ENCODE measurements around the gene ZNF775.

ZNF775 gene
- total RNA-seq, result 2.4 to 5.5 reads per million in 2 experiments

DNA sequence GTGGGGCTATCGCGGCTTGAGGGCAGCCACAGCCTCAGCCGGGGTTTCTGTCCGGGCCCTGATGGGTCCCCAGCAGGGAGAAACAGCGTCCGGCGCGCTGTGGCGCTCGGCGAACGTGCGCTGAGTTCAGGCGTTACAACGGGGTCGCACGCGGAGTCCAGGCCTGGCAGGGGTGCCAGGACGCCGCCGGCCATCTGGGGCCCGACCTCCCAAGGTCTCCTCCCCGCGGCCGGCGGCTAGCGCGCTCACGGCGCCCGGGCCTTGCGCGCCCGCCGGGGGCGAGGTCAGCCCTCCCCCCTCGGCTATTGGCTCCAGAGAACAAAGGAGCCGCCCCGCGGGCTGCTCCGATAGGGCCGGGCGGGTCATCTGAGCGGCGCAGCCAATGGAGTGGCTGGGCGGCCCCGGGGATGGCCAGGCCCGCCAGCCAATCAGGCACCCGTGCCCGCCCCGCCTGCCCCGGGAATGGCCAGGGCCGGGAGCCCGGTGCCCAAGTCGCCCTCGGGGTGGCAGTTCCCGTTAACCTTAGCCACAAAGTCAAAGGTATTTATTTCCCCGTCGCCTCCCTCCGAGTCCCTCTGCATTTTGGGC, at the start of gene ZNF775:
Gene ZNF775, plus strand, starts transcription at position 478 of the 588 bp plus-strand sequence. CDS start 9,141 bp downstream, outside the sequence.
- peak; percentile 89 for DNase-seq (ENCODE audit: low read depth)

DNA sequence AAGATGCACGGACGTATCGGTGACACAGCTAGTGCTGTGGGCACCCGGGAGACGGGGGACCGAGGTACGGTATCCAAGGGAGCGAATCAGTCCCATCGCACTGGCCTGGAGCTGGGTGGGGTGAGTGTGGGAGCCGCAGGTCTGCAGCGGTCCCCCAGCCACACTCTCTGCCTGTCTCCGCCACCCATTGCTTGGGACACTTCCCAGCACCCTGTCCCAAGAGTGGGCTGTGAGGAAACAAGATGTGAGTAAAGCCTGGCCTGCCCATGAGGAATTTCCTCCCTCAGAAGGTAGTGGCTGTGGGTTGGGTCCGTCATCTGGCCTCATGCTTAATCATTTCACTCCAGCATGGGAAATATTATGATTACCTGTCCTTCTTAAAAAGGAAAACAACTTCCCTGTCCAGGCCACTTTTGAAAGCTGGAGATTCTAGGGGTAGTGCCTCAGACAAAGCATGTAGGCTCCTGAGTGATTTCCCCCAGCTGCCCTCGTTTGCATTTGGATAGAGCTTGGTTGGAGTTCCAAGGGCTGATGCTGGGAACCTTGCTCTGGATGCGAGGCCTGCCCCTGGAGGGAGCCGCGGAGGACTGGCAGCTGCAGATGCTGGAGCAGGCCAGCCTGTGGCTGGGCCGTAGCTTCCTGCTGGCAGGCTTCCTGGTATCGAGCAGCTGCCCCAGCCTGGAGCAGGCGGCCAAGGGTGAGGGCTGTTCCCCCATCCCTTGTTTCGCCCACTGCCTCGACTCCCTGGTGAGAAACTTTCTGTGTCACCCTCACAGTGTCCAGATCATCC, 49.6 kb upstream of the ZNF775 start:
- DNase-seq (ENCODE audit: low read depth), result no peak

DNA sequence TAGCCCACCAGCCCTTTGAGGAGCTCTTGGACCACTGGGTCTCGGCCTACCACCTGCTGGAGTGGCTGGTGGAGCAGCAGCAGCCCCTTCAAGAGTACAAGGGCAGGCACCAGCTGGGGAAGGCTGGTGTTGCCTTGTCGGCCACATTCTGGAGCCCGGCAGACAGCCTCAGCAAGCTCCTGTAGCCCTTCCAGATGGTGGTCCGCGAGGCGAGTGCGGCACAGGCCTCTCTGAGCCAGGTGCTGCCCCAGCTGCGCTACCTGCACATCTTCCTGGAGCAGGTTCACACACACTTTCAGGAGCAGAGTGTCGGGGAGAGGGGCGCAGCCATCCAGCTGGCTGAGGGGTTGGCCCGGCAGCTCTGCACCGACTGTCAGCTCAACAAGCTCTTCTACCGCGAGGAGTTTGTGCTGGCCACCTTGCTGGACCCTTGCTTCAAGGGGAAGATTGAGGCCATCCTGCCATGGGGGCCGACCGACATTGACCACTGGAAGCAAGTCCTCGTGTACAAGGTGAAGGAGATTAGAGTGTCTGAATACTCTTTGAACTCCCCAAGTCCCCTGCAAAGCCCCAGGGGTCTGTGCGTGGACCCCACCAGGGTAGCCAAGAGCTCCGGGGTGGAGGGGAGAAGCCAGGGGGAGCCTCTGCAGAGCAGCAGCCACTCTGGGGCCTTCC, 48.8 kb upstream of the ZNF775 start:
- no peak for DNase-seq (ENCODE audit: low read depth)

DNA sequence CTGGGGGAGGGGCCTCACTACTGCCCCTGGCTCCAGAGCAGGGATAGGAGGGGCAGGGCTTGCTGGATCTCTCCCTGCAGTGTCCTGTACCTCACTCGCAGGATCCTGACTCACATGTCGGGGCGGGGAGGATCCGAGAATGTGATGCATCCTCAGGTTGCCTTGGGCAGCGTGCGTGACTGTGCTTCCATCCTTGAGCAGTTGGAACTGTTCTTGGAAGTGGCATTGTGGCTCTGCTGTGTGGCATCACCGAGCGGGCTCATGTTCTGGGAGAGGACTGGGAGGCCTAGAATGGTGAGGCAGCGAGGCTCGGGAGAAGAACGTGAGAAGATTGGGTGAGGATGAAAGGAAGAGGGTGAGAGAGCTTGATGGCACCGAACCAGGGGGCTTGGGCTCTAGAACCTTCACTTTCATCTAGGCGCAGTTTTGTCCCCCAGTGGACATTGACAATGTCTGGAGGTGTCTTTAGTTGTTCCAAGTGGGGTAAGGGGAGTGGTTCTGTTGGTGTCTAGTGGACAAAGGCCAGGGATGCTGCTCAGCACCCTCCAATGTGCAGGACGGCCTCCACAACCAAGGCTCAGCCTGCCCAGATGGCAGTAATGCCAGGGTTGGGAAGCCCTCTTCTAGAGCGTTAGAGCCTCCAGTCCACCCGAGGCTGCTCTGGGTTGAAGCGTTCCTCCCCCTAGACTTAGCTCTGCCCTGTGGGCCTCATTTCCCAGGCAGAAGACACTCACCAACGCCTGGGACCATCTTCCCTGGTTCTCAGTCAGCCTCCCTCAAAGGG, 46.1 kb upstream of the ZNF775 start:
- DNase-seq (ENCODE audit: low read depth), result no peak

DNA sequence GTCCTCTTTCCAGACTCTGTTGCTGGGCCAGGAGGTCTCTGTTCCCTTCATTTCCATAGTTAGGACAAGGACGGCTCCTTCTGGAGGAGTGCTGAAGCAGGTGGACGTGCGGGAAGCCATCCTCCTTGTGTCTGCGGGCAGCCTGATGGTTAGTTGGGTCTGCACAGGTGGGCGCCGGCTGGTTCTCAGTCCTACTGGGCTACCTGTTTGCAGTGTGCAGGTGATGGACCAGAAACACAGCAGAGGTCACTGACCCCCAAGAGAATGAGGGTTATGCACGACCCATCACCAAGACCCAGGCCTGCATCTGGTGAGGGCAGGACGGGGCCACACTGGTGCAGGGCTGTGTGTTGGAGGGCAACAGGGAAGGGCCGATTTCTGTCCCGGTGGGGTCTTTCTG, 45.5 kb upstream of the ZNF775 start:
- no peak for DNase-seq (ENCODE audit: low read depth)

DNA sequence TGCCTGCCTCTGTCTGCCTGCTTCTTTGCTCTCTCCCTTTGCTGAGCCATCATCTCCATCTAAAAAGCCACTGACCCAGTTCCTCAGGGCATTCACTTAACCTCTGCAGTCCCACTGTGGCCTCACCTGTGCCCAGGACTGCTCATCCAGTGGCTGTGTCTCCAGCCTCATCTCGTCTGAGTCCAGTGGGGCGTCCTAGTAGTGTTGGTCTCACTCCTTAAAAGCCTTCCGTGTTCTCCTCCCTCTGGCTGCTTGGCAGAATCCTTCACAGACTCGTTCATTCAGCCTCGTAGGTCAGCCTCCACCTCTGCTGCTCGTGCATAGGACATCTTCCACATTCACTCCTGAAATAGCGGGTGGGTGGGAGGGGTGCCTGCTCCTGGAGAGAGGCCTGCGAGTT, 45.0 kb upstream of the ZNF775 start:
- no peak for DNase-seq (ENCODE audit: low read depth)

DNA sequence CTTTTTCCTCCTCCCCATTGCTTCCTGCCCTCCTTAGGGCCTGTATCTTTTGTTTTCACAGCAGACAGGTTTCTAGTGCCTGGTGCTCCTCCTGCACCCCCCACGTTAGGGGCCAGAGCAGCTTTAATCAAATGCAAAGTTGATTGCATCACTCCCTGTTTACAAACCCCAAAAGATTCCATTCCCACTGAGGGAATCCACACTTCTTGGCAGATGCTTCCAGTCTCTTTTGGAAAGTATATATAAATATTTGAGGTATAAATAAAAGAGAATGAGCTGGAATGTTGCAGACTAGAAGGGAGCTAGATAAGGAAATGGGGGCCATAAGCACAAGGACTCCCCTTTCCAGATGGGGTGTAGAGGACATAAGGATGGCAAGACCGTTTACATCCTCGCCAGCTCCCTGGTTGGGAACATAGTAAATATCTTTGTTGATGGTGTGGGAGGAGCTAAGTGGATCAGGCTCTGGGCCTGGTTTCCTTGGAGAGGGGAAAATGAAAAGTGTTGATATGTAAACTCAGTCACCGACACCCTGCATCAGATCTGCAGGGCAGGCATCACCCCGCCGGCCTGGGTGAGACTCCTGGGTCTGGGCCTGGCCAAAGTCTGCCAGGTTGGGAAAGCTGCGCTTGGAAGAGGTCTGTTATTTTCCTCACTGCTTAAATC, 43.9 kb upstream of the ZNF775 start:
- DNase-seq (ENCODE audit: low read depth), result no peak

DNA sequence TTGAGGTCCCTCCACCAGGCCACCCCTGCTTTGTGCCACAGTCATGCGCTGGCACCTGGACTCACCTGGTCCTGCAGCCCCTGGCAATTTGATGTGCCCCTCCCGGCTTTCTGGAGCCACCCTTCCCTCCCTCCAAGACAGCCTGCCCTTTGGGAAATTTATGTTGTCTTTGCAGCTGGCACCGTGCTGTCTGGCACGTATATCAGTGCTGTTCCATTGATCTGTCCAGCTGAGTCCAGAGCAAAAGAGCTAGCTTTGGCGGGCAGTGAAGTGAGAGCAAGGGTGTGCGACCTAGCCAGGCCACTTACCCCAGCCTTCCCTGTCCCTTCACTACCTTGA, 43.4 kb upstream of the ZNF775 start:
- DNase-seq (ENCODE audit: low read depth), result no peak

DNA sequence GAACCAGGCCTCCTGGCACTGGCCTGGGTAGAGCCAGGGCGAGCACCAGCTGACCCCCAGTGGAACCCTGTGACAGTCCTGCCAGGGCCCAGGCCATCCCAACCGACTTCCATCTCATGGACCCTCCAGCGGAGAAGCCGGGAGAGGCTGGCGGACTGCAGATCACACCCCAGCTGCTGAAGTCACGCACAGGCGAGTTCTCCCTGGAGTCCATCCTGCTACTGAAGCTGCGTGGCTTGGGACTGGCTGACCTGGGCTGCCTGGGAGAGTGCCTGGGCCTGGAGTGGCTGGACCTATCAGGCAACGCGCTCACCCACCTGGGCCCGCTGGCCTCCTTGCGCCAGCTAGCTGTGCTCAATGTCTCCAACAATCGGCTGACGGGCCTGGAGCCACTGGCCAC, 42.4 kb upstream of the ZNF775 start:
- no peak for DNase-seq (ENCODE audit: low read depth)

DNA sequence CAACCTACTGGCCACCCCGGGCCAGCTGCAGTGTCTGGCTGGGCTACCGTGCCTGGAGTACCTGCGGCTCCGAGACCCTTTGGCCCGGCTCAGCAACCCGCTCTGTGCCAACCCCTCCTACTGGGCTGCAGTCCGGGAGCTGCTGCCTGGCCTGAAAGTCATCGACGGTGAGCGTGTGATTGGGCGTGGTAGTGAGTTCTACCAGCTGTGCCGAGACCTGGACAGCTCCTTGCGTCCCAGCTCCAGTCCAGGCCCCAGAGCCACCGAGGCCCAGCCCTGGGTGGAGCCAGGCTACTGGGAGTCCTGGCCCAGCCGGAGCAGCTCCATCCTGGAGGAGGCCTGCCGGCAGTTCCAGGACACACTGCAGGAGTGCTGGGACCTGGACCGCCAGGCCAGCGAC, 42.0 kb upstream of the ZNF775 start:
- DNase-seq (ENCODE audit: low read depth), result no peak

DNA sequence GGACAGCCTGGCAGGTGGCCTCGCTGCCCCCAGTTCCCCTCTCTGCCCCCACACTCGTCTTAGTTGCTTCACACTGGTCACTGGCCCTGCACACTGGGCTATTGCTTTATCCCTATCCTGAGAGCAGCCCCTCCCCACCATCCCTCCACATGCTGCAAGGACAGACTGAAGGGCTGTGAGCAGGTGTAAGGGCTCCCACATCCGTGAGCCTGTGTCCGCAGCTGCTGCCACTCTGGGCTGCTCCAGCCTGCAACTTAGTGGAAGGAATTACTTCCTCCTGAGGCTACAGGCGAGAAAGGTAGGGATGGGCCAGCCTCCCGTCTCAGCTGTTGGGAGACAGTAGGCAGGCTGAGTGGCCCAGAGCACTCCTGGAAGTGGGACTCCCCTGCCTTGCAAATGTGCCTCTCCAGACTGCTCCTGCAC, 41.5 kb upstream of the ZNF775 start:
- no peak for DNase-seq (ENCODE audit: low read depth)

DNA sequence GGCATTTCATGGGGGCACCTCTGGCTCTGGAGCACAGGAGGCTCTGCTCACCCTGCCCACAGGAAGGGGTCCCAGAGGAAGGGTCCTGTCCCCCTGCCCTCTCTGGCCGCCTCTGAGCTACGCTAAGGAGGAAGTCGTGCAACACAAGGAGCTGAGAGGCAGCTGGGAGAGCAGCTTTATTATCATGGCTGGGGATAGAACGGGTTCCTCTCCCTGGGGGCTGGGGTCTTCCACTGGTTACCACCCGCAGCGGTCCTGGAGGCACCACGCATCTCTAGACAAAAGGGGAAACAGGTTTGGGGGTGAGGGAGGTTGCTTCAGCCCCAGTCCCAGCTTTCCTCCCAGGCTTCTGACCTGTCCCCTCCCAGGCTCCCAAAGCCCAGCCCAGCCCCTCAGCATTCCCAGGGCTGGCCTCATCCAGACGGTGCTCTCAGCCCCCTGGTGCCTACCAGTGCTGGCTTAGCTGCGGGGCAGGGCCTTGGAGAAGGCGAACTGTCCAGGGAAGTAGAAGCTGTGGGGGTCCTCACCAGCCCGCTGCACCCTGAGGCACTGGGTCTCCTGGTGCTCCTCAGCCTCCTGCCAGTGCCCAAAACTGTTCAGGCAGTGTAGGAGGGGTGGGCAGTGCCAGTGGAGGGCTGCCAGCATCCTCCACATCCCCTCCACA, 40.8 kb upstream of the ZNF775 start:
- no peak for DNase-seq (ENCODE audit: low read depth)

DNA sequence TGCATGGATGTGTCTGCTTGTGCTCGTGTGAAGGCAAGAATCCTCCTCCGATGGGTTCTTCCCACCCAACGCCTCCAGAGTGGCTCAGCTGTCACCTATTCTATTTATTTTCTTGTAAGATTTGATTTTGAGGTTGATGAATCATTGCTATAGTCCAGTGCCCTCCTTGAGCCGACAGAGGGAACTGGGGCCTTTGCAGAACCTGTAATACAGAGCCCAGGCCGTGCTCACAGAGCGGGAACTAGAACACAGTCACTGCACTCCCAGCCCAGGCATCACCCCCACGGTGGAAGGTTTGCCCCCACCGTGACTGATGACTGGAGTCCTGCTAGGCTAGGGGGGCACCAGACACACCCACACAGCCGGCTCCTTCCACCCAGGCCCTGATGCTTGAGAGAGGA, 39.7 kb upstream of the ZNF775 start:
- no peak for DNase-seq (ENCODE audit: low read depth)

DNA sequence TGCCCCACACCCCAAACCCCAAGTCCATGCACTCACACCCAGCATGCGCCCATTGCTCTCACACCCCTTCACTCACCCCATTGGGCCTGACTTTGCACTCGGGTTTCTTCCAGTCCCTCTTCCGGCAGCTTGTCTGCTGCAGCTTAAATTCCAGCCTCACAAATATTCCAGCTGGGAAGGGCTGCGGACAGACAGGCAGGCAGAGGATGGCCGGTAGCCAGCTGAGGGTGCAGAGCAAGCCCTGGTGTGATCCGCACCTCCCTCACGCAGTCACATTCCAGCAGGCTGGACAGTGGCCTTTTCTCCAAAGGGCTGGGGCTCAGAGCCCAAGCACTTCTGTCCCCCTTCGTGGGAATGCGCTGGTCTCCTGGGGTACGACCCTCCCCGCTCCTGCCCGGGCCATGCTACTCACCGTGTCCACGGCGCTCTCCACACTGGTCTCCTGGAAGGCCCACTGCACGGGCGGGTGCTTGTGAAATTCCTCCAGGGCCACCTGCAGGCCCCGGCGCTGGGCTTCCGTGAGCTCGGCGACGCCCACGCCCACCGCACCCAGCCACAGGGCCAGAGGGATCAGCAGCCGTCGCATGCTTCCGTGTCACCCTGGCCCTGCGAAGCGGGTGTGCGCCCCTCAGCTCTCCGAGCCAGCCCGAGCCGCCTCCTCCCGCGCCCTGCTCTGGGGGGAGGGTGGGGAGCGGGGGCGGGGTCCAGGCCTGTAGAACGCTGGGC, 38.9 kb upstream of the ZNF775 start:
- DNase-seq (ENCODE audit: low read depth), result no peak

DNA sequence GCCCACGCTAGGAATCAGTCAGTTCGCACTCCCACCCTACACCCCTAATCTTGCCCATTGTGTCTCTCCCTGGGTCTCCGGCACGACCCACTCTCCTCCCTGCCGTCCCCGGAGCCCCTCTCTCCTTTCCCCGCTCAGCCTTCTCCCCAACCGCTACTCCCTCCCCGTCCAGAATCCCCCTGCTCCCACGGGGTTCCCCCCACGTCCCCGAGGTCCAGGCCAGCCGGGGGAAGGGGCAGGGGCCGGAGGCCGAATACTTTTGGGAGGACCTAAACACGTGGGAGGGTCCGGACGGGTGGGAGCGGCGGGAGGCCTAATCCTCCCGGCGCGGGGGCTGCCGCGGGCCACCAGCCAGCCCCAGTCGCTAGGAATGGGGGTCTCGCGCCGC, 38.3 kb upstream of the ZNF775 start:
- no peak for DNase-seq (ENCODE audit: low read depth)

DNA sequence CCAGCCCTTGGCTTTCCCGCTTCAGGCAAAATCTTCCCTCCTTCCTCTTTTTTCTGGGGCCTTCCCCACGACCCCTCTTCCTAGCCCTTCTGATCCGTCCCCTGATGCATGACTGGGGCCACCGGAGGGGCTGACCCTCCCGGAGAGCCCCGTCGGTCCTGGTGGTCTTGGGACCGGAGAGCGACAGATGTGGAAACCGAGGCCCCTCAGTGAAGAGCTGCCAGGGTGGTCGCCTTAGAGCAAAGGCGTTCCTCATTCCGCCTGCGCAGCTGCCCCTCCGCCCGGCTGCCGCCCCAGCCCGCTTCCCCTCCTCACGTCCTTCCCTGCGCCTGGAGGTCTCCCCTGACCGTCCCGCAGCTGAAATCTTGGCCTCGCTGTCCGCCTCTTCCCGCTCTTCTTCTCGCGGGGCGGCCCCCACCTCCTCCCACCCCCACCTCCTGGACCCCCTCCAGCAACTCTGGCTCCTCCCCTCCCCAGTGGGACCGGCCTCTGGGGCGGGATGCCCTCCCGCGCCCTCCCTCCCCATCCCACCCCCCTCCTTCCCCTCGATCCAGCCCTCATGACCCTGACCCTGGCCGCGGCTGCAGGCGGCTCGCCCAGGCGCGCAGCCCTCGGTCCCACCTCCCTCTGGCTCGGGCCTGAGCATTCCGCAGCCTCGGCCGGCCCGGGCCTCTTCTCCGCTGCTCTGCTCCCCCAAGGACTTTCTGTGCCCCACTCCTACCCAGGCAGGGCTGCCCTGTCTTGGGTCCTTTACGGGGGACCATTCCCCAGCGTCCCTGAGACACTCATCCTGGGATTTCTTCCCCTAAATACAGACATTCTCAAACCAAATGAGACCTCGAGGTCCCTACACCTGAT, 37.6 kb upstream of the ZNF775 start, which contains the start of gene RARRES2:
Gene RARRES2, minus strand, starts transcription at position 367 of the 858 bp plus-strand sequence. CDS start 1,020 bp downstream, outside the sequence.
- no peak for DNase-seq (ENCODE audit: low read depth)

DNA sequence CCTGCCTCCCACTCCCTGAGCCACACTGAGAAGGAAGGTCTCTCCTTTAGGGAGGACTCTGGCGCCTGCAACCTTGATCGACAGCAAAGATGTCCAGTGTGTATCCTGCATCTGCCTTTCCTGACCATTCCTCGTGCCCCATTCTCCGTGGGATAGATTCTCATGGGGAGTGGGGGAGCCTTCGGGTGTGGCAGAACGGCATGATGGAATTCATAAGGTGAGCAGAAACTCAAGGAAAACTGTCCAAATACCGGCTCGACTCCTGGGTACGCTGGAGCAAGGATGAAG, 37.1 kb upstream of the ZNF775 start:
- no peak for DNase-seq (ENCODE audit: low read depth)

DNA sequence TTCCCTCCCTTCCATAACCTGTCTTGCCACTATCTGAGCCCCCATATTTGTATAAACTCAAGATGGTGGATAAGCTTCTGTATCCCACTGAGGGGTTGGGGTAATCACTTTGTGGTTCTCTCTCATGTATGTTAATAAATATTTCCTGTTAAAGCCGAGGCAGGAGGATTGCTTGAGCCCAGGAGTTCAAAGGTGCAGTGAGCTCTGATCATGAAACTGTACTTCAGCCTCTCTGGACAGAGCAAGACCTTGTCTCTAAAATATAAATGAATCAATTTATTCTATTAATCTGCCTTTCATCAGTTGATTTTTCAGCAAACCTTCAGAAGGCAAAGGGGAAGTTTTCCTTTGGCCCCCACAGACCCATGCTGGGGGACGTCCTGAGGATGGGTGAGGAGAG, 35.9 kb upstream of the ZNF775 start:
- no peak for DNase-seq (ENCODE audit: low read depth)

DNA sequence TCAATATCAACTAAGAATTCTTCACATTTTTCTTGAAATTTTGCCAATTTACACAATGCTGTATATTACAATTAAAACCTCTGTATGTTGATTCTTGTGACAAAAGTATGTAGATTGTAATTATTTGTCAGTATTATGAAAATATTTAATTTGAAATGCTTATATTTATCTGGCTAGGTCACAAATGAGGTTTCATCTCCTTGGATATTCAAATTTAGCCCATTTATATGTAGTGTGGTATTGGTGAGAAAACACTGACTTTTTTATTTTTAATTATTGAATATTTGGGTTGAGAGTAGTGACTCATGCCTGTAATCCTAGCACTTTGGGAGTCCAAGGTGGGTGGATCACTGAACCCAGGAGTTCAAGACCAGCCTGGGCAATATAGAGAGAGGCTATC, 34.8 kb upstream of the ZNF775 start:
- DNase-seq (ENCODE audit: low read depth), result no peak

DNA sequence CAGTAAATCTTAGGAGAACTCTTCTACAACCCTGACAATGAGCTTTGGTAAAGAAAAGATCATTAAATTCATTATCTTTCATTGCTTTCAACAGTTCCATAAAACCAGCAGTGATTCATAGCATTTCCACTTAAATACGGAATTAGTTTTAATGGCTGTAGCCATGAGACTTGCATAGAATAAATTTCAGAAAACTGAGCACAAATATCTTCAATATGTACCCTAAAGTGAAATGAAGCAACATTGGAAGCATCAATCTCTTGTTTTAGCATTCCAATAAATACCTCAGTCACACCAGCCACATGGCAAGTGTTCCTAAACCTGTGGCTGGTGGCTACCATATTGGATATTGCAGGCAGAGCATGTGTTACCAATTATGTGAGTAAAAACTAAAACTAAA, 34.1 kb upstream of the ZNF775 start:
- DNase-seq (ENCODE audit: low read depth), result no peak
